Endothelial cell of umbilical vein (primary cell): Measurements from ENCODE around the gene KIF6. TPM values are rescaled to one million over a fixed set of nuclear protein-coding genes. Genes with fewer than 3 reads are reported as not detected.

Experiments
- BruUV-seq: library from RNA; stranded (reverse); fragments of 400-500 nt; replicated peaks from 2 replicates; lab custom pipeline; 2021; lab: Mats Ljungman, UMichigan
- CTCF ChIA-PET: fragments of 300-600, 350-600 bp; sonication (Branson Sonifier 250); formaldehyde crosslinking; loops from one replicate; lab custom pipeline; 2021; ENCODE audit warnings: antibody characterized with exemption, inconsistent platforms; lab: Charles Lee
- POLR2A ChIA-PET: fragments of 300-600, 350-600 bp; sonication (Branson Sonifier 250); formaldehyde crosslinking; loops from one replicate; lab custom pipeline; 2021; ENCODE audit warnings: antibody characterized with exemption, inconsistent platforms; lab: Charles Lee
- DNase-seq: peaks from one replicate; pipeline ENCODE4 v3.0.0-alpha.2; 2011; ENCODE audit warnings: low read depth, low spot score
- FAIRE-seq: peaks from 2 replicates; lab custom pipeline; 2011; peaks lifted over from hg19 to GRCh38; lab: Jason Lieb, UNC
- H2AFZ ChIP-seq: 2 replicates; pipeline ENCODE4 v1.6.0; 2012; ENCODE audit warnings: low read depth, low read length, control low read depth, inconsistent platforms
- H3K27ac ChIP-seq: 2 replicates; pipeline ENCODE4 v1.5.1; 2011; ENCODE audit warnings: low read depth, mild to moderate bottlenecking, control low read depth, low read length, moderate library complexity; ENCODE audit not compliant: insufficient read depth
- H3K27me3 ChIP-seq, 2 experiments: 2 replicates each; pipeline versions ENCODE4 v1.6.0 to v1.6.1; 2011; ENCODE audit warnings: low read length in 2 of 2, mixed read lengths in 1 of 2; ENCODE audit not compliant: control insufficient read depth in 2 of 2, insufficient read depth in 2 of 2
- H3K36me3 ChIP-seq, 2 experiments: 2 replicates in 1 of 2; 3 replicates in 1 of 2; pipeline ENCODE4 v1.5.1; 2011; ENCODE audit warnings: low read length in 2 of 2, mild to moderate bottlenecking in 1 of 2, moderate library complexity in 1 of 2; ENCODE audit not compliant: control insufficient read depth in 2 of 2, insufficient read depth in 2 of 2; ENCODE audit errors: extremely low read depth in 1 of 2
- H3K4me1 ChIP-seq: 3 replicates; pipeline ENCODE4 v1.5.1; 2011; ENCODE audit warnings: mild to moderate bottlenecking, low read length; ENCODE audit not compliant: control insufficient read depth, insufficient read depth; ENCODE audit errors: extremely low read depth
- H3K4me2 ChIP-seq: 2 replicates; pipeline ENCODE4 v1.6.1; 2011; ENCODE audit warnings: low read length, control low read depth, mixed read lengths; ENCODE audit not compliant: insufficient read depth
- H3K4me3 ChIP-seq, 3 experiments: fragments of 200-600 bp in 1 of 3; sonication (generic), shearing (Covaris generic) in 1 of 3; replicated peaks in 1 of 3; 2 replicates each; pipeline ENCODE4 v1.5.1; 2011 to 2016; ENCODE audit warnings: control low read depth in 3 of 3, low read length in 3 of 3, mild to moderate bottlenecking in 2 of 3, inconsistent platforms in 1 of 3, low read depth in 1 of 3, moderate library complexity in 1 of 3; ENCODE audit not compliant: insufficient read depth in 1 of 3
- H3K79me2 ChIP-seq: 2 replicates; pipeline ENCODE4 v1.6.0; 2012; ENCODE audit warnings: low read length, inconsistent platforms; ENCODE audit not compliant: control insufficient read depth, insufficient read depth
- H3K9ac ChIP-seq: replicated peaks from 2 replicates; pipeline ENCODE3; 2011; ENCODE audit warnings: low read length, control low read depth; ENCODE audit not compliant: insufficient read depth; ENCODE audit errors: extremely low read depth
- H3K9me1 ChIP-seq: replicated peaks from 3 replicates; pipeline ENCODE4 v1.6.0; 2011; ENCODE audit warnings: mild to moderate bottlenecking, low read length; ENCODE audit not compliant: control insufficient read depth, insufficient read depth; ENCODE audit errors: extremely low read depth
- H3K9me3 ChIP-seq: replicated peaks from 2 replicates; pipeline ENCODE4 v1.5.1; 2012; ENCODE audit warnings: low read length, inconsistent platforms; ENCODE audit not compliant: control insufficient read depth, insufficient read depth
- H4K20me1 ChIP-seq: replicated peaks from 2 replicates; pipeline ENCODE3; 2011; ENCODE audit warnings: mild to moderate bottlenecking, low read length; ENCODE audit not compliant: control insufficient read depth, insufficient read depth; ENCODE audit errors: extremely low read depth
- CTCF ChIP-seq, 2 donors: IDR thresholded peaks; 1 replicate in 1 of 2; 2 replicates in 1 of 2; pipeline ENCODE4 v1.5.1; 2011; ENCODE audit warnings: low read length in 2 of 2, mild to moderate bottlenecking in 2 of 2, moderate library complexity in 2 of 2, control low read depth in 1 of 2, inconsistent platforms in 1 of 2, low read depth in 1 of 2; ENCODE audit not compliant: insufficient read depth in 1 of 2; ENCODE audit errors: extremely low read depth in 1 of 2
- EZH2 ChIP-seq: IDR thresholded peaks from 2 replicates; pipeline ENCODE4 v1.6.1; 2012; ENCODE audit warnings: borderline replicate concordance, low read depth, mild to moderate bottlenecking, moderate library complexity, low read length, inconsistent platforms; ENCODE audit not compliant: severe bottlenecking
- FOS ChIP-seq: IDR thresholded peaks from 2 replicates; pipeline ENCODE4 v1.6.1; 2011; ENCODE audit warnings: mild to moderate bottlenecking, low read length, moderate library complexity, borderline replicate concordance; ENCODE audit not compliant: insufficient read depth
- GATA2 ChIP-seq: IDR thresholded peaks from 2 replicates; pipeline ENCODE4 v1.7.0; 2011; ENCODE audit warnings: low read depth, mild to moderate bottlenecking, moderate library complexity, mixed read lengths, low read length; ENCODE audit not compliant: insufficient read length, insufficient read depth
- JUN ChIP-seq: IDR thresholded peaks from 2 replicates; pipeline ENCODE4 v1.6.1; 2011; ENCODE audit warnings: borderline replicate concordance, low read depth; ENCODE audit not compliant: insufficient read length, insufficient read depth
- MAX ChIP-seq: IDR thresholded peaks from 2 replicates; pipeline ENCODE4 v1.6.1; 2011; ENCODE audit not compliant: insufficient read depth, insufficient read length
- MYC ChIP-seq: IDR thresholded peaks from one replicate; pipeline ENCODE4 v1.6.1; 2011; ENCODE audit warnings: mild to moderate bottlenecking, low read depth, low read length
- POLR2A ChIP-seq: IDR thresholded peaks from 2 replicates; pipeline ENCODE4 v1.6.1; 2012; ENCODE audit warnings: low read depth, mild to moderate bottlenecking, control low read depth, low read length
- POLR2AphosphoS5 ChIP-seq: IDR thresholded peaks from 2 replicates; pipeline ENCODE4 v1.6.1; 2012; ENCODE audit warnings: low read depth, mild to moderate bottlenecking, control low read depth, low read length, moderate library complexity; ENCODE audit not compliant: insufficient read depth
- dilution Hi-C: fragments of 300-500 bp; cut with MboI; formaldehyde crosslinking; loops from one replicate; pipeline ENCODE4 v1.15.0; 2019; ENCODE audit warnings: low sequenced_read_pairs; ENCODE audit not compliant: extremely low pct_ligation_motif_present
- intact Hi-C: fragments of 100-400 bp; cut with micrococcal nuclease; formaldehyde crosslinking; loops from one replicate; pipeline ENCODE4 v1.10.0; 2022
- polyA plus RNA-seq, 4 experiments: library from polyadenylated mRNA; depleted of rRNA in 3 of 4; stranded (reverse) in 3 of 4; unstranded in 1 of 4; fragments of >200 nt; gene quantifications; 2 replicates each; pipeline versions ENCODE4 v1.2.1 to v1.2.3, GENCODE V29; 2011 to 2012; ENCODE audit warnings: missing spikeins in 1 of 4
- total RNA-seq: library from RNA; stranded (reverse); gene quantifications from 2 replicates; pipeline ENCODE4 v1.2.3, GENCODE V29; 2021

KIF6 gene
- total and polyA plus RNA-seq, 2 donors (not counting 3 experiments of a cell fraction or from before 2014, with no cell fraction given): not detected

- H3K27me3 ChIP-seq: no peaks in the 10 kb centered on the region
- FAIRE-seq (no peak), DNase-seq (no peak)
- H3K4me3 ChIP-seq: no peak overlapping the region
- no peaks in the 10 kb centered on the region for H3K9me1 ChIP-seq
- H4K20me1 ChIP-seq: no peaks in the 10 kb centered on the region
- H3K4me2 ChIP-seq: no peak overlapping the region
- H3K4me1 ChIP-seq: no peaks in the 10 kb centered on the region
- H2AFZ ChIP-seq: no peak overlapping the region
- no peaks in the 10 kb centered on the region for H3K79me2 ChIP-seq
- ChIA-PET POLR2A (no interaction called here), CTCF (no interaction called here)
- no peaks in the 10 kb centered on the region for H3K36me3 ChIP-seq
- TF ChIP-seq POLR2A: no peak
- no peak for TF ChIP-seq GATA2
- TF ChIP-seq MAX: no peak
- no peak for TF ChIP-seq EZH2
- no peak for TF ChIP-seq JUN
- no peak for TF ChIP-seq CTCF (IDR thresholded peaks at IDR 0.05; ENCODE audit: extremely low read depth in 1 of 2, insufficient read depth in 1 of 2, low read depth in 1 of 2, low read length in 2 of 2)
- TF ChIP-seq MYC: no peak
- no peak for TF ChIP-seq FOS
- no peak for TF ChIP-seq POLR2AphosphoS5
- no peak overlapping the region for H3K27ac ChIP-seq
- BruUV-seq: no TSS peak
- dilution Hi-C loops: no loop called here
- no peaks in the 10 kb centered on the region for H3K9me3 ChIP-seq
- intact Hi-C loops: no loop called here
- H3K9ac ChIP-seq: no peak overlapping the region
Measured at GRCh38 chr6:39602601-39603519, 122.3 kb downstream of the KIF6 start.
